GM08714 (cell line): Measurements from ENCODE around the gene PBXIP1.

Experiments used
- H3K4me3 ChIP-seq: fragments of 200-500 bp; sonication (Bioruptor generic); 2 replicates; pipeline ENCODE4 v1.5.1; 2014; ENCODE audit warnings: mild to moderate bottlenecking, low read length, inconsistent platforms
- ZNF274 ChIP-seq: IDR thresholded peaks from 2 replicates; pipeline ENCODE4 v1.6.1; 2012; ENCODE audit warnings: mild to moderate bottlenecking, low read depth, low read length

PBXIP1 gene

DNA sequence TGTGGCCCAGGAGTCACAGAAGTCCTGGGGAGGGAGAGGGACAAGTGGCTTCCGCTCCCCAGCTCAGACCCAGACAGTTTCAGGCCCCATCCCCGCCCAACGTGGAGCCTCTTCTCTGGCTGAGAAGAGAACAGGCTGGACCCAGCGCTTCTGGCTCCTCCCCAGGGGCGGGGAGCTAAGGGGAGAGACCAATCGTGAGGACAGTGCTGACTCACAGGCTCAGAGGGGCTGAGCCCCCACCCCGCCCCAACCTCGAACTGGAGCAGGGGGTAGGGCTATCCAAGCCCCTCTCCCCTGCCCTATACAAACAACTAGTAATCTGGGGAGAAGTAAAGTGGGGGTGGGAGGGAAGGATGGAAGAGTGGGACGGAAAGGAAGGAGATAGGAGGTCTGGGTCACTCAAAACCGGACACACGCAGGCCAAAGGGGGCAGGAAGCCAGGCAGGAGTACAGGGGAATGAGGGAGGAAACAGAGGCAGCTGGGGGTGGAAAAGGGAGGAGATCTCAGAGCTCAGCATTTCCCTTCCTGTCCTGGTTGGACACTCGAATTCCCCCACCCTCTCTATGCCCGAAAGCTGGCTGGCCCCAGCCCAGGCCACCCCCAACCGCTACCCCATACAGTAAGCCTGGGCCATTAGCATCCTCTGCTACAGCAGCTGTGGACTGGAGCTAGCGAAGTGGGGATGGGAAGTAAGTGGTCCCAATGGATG, 14.9 kb upstream of the PBXIP1 start, which contains the start of gene SHC1:
Gene SHC1, minus strand, starts transcription at position 117 of the 710 bp plus-strand sequence. CDS start 221 bp downstream, outside the sequence.
- H3K4me3 ChIP-seq, result peak within 1 kb of the TSS; percentile 24; the same call in 1 of the 2 replicates
- no peak for TF ChIP-seq ZNF274

DNA sequence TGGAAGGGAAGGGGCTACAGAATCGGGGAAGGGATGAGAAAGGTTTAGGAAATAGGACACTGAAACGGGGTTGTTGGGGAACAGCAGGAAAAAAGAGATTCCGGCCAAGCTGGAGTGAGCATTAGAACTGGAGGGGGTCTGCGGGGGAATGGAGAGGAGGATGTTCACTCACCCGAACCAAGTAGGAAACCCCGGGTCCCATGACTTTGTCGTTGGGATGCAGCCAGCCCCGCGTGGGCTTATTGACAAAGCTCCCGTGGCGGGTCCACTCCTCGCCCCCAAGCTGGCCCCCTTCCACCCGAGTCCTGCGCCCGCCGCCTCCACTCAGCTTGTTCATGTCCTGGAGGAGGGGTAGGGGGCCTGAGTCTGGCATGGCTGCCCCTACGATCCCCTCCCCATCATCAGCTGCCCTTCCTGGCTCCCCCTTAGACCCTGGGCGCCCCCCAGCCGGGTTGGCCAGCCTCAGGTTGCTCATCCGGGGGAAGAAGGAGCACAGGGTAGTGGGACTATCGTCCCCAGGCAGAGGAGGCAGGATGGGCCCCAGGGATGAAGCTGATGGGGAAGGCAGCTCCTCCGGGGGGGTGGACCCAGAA, 14.1 kb upstream of the PBXIP1 start:
- TF ChIP-seq ZNF274, result no peak
- H3K4me3 ChIP-seq, result peak overlapping the region; percentile 24; the same call in 1 of the 2 replicates

DNA sequence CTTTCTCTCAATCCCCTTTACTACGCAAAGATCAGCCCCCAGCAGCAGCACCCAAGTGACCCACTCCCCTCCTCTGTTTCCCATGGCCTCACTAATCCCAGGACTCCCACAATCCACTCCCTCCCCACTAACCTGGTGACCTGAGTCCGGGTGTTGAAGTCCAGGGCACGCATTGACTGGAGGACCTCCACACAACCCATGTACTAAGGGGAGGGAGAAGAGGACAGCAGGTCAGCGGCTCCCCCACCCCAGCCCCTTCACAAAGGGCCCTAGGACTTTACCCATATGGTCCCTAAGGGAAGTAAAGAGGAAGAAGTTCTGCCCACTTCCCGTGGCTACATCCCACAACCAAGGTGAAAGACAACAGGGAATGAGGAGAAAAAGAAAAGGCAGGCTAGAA, 13.3 kb upstream of the PBXIP1 start:
- TF ChIP-seq ZNF274, result no peak
- H3K4me3 ChIP-seq, result no peak overlapping the region

DNA sequence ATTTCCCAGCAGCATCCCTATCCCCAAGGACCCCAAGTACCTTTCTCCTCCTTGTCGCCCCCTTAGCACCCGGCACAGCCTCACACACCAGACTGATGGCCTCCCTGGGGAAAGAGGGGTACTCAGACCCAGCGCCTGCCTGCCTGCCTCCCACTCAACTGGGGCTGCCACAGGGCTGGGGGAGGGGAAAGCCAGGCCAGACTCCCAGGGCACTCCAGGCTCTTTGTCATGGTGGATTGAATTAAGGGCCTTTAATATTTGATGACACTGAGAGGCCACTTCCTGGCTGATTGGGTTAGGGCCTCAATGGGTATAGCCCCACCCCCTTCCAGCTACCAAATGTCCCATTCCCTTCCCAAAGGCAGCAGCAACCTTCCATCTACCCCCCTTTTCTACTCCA, 12.8 kb upstream of the PBXIP1 start:
- TF ChIP-seq ZNF274, result no peak
- H3K4me3 ChIP-seq, result no peak overlapping the region

DNA sequence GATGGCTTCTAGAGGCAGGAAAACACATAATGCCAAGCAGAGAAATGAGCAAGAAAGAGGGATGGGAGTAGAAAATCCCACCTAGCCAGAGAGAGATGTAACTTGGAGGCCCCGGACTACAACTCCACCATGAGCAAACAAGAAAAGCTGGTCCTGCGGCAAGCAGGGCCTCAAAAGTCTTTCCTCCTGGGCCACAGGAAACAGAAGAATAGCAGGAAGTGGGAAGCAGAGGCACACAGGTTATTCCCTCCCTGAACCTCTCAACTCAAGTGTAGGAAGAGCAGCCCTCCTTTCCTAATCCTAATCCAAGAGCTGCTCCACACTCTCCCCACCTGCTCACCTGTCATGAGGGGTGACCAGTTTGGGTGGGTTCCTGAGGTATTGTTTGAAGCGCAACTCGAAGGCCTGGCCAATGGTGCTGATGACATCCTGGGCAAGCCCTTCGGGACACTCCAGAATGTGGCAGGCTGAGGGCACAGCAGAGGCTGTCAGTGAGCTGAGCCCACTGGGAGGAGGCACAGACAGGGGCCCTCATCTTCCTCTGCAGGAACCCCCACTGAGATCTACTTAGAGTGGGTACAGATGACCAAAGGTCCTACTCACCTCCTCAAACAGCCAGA, 11.5 kb upstream of the PBXIP1 start:
- no peak for TF ChIP-seq ZNF274
- no peak overlapping the region for H3K4me3 ChIP-seq

DNA sequence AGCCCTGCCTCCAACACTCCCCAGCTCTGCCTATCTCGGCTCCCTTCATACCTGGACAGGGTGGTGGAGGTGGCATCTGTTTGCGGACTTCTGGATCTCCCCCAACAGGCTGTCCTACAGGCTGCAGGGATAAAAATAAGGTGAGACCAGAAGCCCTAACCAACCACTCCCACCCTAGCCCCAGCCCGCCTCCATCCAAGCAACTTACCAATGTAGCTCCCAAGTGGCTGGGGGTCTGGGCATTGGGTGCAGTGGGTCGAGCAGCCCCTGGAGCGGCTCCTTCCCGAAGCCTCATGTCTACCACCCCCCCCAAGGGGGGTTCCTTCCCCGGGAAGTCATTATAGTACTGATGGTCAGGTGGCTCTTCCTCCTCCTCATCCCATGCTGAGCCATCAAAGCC, 10.2 kb upstream of the PBXIP1 start:
- H3K4me3 ChIP-seq, result no peak overlapping the region
- TF ChIP-seq ZNF274, result no peak

DNA sequence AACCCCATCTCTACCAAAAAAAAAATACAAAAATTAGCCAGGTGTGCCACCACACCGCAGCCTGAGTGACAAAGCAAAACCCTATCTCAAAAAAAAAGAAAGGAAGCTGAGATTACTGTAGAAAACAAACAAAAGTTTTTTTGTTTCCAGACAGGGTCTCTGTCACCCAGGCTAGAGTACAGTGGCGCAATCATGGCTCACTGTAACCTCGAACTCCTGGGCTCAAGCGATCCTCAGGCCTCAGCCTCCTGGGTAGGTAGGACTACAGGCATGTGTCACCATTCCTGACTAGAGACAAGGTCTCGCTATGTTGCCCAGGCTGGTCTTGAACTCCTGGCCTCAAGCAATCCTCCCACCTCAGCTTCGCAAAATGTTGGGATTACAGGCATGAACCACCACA, 8.5 kb upstream of the PBXIP1 start:
- TF ChIP-seq ZNF274, result no peak

DNA sequence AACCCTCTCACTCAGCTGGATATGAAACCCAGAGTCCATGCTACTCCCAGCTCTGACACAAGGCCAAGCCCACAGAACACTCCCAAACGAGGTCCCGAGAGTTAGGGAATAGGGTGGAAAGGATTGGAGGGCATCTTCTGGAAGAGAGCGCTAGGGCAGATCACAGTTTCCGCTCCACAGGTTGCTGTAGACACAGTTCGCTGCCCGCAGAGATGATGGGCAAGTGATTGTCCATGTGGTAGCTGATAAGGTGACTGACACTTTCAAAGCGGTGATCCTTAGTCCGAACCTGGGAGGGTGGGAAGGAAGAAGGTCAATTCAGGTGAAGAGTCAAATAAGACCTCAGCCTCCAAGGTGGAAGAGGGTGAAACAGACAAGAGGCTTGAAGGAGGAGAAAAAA, 7.7 kb upstream of the PBXIP1 start:
- TF ChIP-seq ZNF274, result no peak
- no peak overlapping the region for H3K4me3 ChIP-seq

More for the DNA sequence above, 8.5 kb upstream of the PBXIP1 start:
- no peak overlapping the region for H3K4me3 ChIP-seq

DNA sequence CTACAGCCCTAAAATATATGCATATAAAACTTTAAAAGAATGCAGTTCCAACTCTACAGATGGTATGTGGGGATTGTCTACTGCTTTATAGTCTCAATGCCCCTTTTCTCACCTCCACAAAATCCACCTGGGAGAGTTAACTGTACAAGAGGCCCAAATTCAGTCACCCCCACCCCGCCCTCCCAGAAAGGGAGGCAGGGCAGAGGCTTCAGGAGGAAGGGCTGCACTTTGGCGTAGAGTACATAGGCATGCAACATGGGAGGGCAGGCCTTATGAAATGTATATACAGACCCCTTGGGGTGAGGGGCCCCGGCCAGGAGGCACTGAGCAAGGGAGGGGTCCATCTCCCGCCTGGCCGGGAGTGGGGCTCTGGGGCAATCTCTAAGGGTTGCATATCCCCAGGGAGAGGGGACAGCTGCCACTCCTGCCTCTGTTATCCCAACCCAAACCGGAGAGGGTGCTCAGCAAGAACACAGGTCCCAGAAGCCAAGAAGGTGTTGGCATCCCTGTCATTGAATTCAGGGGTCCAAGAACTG, 7.0 kb upstream of the PBXIP1 start:
- TF ChIP-seq ZNF274, result no peak

DNA sequence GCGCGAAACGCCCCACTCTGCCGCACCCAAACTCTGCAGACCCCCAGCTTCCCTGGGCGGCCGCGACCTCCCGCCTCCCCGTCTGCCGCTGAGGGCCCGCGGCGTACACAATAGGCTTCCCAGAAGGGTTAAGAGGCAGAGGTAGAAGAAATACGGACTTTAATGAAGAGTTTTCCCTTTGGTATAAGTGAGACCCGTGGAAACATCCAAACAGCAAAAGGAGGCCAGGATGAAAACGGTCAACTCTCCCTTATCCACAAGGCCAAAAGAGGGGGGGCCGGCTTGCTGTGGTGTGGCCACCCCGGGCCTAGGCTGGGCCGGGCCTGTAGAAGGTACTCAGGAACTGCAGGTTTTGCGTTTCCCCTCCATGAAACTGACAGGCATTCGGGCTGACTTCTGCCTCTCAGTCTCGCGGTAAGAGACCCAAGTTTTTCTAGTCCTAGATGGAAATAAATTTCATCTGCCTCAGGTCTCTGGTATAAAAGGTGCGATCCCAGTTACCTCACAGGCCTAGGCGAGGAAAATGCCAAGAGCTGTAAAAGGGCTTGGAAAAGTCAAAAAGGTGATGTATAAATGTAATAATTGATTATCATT, 6.4 kb upstream of the PBXIP1 start:
- TF ChIP-seq ZNF274, result no peak
- peak overlapping the region; percentile 86 for H3K4me3 ChIP-seq

More for the DNA sequence above, 7.0 kb upstream of the PBXIP1 start:
- H3K4me3 ChIP-seq, result peak overlapping the region; percentile 86; the same call in 1 of the 2 replicates

DNA sequence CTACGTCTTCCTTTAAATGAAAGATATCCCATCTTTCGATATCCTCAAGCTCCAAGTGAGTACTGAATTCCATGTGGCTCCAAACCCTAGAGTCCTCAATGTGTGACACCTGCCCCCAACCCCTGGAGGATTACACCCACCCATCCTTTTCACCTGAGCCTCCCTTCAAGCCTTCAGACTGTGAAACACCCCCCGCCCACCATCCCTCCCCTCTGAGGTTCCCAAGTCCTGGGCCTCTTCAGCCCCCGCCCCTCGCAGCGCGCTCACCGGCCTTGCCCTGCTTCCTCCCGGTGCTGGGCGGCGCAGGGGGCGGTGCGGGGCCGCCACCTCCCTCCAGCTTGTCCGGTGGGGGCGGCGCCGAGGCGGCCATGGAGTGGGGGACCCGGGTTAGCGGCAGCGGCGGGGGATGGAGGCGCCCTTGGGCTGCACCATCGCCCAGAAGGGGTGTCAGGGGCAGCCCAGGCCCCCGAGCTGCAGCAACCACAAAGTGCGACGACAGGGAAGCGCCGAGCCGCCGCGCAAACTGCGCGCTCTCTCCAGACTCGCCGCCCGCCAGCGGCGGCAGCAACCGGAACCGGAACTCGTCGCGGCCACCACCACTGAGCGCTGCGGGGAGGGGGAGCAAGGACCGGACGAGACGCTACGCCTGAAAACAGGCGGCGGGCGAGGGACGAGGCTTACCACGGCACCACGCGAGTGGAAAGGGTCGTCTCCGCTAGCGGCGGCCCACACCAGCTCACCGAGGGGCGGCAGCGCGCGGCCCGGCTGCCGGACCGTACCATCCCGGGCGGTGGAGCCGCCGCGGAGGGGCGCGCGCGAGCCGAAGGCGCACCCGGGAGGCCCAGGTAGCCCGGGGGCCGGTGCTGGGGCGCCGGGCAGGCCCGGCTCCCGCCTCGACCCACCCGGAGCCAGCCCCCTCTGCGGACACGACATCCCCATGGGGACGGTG, 5.6 kb upstream of the PBXIP1 start, which contains the start of gene PYGO2:
Gene PYGO2, minus strand, starts transcription at position 576 of the 949 bp plus-strand sequence. Its CDS starts 206 bp downstream, at position 370.
- no peak for TF ChIP-seq ZNF274

DNA sequence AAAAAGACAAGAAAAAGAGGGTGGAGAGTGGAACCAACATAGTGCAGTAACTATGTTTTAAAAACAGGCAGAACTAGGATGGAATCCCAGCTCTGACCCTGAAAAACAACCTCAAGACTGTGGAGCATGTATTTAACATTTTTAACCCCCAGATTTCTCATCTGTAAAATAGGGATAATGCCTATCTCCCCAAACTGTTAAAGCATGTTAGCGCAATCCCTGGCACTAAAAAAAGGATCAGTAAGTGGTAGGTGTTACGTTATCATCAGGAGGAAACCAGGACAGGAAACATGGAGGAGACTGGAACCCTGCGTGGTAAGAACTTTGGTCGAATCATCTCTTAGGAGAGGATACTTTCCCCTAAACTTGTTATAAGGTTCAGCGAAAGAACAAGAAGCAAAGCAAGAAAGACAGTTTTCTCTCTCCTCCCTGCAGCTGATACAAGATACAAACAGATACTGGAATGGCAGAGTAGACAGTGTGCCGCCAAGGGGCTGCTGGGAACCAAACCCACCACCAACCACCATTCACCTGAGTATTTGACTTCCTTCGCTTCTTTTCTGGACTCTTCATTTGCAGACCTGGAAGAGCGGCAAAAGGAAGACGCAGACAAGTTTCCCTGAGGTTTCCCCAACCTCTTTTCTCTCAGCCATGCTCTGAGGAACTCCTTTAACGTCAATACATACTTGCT, 4.7 kb upstream of the PBXIP1 start:
- no peak for TF ChIP-seq ZNF274
- H3K4me3 ChIP-seq, result peak overlapping the region; percentile 86

More for the DNA sequence above, 5.6 kb upstream of the PBXIP1 start, which contains the start of gene PYGO2:
- peak within 1 kb of the TSS; percentile 86 for H3K4me3 ChIP-seq

DNA sequence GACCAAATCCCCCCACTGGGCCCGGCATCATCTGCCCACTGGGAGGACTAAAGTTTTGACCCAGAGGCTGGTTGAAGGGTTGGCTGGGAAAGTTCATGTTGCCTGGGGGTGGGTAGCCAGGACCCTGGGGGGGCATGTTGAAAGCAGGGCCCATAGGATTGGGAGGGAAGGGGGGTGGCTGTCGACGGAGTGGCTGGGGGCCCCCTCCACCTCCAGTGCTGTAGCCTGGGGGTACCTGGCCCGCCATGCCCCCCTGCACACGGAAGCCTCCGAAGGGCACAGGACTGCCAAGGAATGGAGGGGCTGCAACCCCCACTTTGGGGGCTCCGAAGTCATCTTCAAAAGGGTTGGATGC, 3.5 kb upstream of the PBXIP1 start:
- no peak for TF ChIP-seq ZNF274
- H3K4me3 ChIP-seq, result no peak overlapping the region
